ENCODE measurements around the gene PPIL6.

GRCh38 chr6:109446541-109446940 lies 6.1 kb upstream of the PPIL6 start:
- TF ChIP-seq CSRNP3 (CRISPR knock-in tag; IDR thresholded peaks at IDR 0.05) (no peak), PATZ1 (CRISPR knock-in tag; IDR thresholded peaks at IDR 0.05; ENCODE audit: borderline replicate concordance) (no peak)
- TF ChIP-seq, protein P1, sequence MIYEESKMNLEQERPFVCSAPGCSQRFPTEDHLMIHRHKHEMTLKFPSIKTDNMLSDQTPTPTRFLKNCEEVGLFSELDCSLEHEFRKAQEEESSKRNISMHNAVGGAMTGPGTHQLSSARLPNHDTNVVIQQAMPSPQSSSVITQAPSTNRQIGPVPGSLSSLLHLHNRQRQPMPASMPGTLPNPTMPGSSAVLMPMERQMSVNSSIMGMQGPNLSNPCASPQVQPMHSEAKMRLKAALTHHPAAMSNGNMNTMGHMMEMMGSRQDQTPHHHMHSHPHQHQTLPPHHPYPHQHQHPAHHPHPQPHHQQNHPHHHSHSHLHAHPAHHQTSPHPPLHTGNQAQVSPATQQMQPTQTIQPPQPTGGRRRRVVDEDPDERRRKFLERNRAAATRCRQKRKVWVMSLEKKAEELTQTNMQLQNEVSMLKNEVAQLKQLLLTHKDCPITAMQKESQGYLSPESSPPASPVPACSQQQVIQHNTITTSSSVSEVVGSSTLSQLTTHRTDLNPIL (CRISPR knock-in tag; IDR thresholded peaks at IDR 0.05; ENCODE audit: low read depth), result no peak
